A673 (cell line): ENCODE data around the gene PIAS1.

Source experiments
- EZH2 ChIP-seq: fragments of 200-600 bp; sonication (generic); IDR thresholded peaks from 2 replicates; pipeline ENCODE4 v1.6.1; 2017; ENCODE audit warnings: borderline replicate concordance, low read depth, mild to moderate bottlenecking, mixed read lengths, antibody characterized with exemption, low read length; ENCODE audit not compliant: poor library complexity, severe bottlenecking
- TF ChIP-seq, protein P1 (sequence below): fragments of 300-800, 200-600 bp; sonication (generic); conservative IDR thresholded peaks from 2 replicates; pipeline ENCODE4 v1.5.1; 2017; ENCODE audit warnings: low read depth, mild to moderate bottlenecking, antibody characterized with exemption, low read length, moderate library complexity, mixed read lengths

DNA sequence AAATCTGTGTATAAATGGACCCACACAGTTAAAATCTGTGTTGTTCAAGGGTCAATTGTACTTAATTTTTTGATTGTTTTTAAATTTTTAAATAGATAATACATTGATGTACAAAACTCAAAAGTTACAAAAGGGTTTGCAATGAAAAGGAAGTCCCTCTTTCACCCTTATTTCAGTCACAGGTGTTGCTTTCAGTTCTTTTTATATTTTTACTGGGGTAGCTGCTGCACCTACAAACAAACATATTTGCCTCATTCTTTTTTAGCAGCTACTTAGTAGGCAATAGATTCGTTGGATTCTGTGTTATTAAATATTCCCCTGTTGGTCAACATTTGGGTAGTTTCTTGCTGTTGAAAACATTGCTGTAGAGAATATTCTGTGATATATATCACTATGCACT, 44.4 kb downstream of the PIAS1 start:
- TF ChIP-seq, protein P1, sequence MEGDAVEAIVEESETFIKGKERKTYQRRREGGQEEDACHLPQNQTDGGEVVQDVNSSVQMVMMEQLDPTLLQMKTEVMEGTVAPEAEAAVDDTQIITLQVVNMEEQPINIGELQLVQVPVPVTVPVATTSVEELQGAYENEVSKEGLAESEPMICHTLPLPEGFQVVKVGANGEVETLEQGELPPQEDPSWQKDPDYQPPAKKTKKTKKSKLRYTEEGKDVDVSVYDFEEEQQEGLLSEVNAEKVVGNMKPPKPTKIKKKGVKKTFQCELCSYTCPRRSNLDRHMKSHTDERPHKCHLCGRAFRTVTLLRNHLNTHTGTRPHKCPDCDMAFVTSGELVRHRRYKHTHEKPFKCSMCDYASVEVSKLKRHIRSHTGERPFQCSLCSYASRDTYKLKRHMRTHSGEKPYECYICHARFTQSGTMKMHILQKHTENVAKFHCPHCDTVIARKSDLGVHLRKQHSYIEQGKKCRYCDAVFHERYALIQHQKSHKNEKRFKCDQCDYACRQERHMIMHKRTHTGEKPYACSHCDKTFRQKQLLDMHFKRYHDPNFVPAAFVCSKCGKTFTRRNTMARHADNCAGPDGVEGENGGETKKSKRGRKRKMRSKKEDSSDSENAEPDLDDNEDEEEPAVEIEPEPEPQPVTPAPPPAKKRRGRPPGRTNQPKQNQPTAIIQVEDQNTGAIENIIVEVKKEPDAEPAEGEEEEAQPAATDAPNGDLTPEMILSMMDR = no peak
- TF ChIP-seq EZH2 = no peak
